ENCODE measurements around the gene CWC25. TPM values are rescaled to one million over a fixed set of nuclear protein-coding genes. Genes with fewer than 3 reads are reported as not detected.

CWC25 gene
- total and polyA plus RNA-seq, 2 experiments from 2014 or later = 11.6 to 29.8 TPM

GRCh38 chr17:38870259-38871165 lies 45.4 kb upstream of the CWC25 start (continued):
- no peak for TF ChIP-seq REST (IDR thresholded peaks at IDR 0.05; ENCODE audit: unreplicated experiment)
- no peak for TF ChIP-seq ZNF331 (CRISPR knock-in tag; IDR thresholded peaks at IDR 0.05; ENCODE audit: low read depth)
- TF ChIP-seq ZNF462 (CRISPR knock-in tag; IDR thresholded peaks at IDR 0.05) = no peak
- no peak for TF ChIP-seq EZH2 (IDR thresholded peaks at IDR 0.05; ENCODE audit: low read depth, unreplicated experiment)

All from GM23338 (cell line).